A549 treated with CORT108297 at 1 μM for 4 hours (cell line): Measurements from ENCODE around the gene NECAB2. TPM values are rescaled to one million over a fixed set of nuclear protein-coding genes. Genes with fewer than 3 reads are reported as not detected.

Experiments used
- total RNA-seq: library from RNA; stranded (reverse); fragments of 200-300 nt; extraction: Qiagen RNA extraction; gene quantifications from 5 replicates; pipeline ENCODE4 v1.2.3, GENCODE V29; 2022

The NECAB2 gene
- 2.1 to 4.1 TPM (median 2.8 TPM) in 5 replicates for total RNA-seq

DNA sequence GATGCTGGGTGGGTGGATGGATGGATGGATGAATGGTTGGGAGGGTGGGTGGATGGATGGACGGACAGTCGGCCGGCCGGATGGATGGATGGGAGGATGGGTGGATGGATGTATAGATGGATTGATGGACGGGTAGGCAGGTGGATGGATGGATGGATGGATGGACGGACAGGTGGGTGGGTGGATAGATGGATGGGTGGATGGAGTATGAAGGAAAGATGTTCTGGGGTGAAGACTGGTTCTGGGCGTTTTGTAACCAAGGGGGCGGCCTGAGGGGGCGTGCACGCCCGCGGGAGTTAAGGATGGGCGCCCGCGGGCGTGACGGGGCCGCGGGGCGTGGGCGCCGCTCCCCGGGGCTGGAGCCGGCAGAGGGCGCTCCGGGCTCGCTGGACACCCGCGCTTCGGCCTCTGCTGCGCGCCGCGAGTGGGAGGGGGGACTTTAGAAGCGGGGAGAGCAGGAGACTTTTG is at the start of gene NECAB2:
Gene NECAB2 (plus strand): TSS at position 407 of the 468 bp plus-strand sequence. CDS start 405 bp downstream, outside the sequence.

DNA sequence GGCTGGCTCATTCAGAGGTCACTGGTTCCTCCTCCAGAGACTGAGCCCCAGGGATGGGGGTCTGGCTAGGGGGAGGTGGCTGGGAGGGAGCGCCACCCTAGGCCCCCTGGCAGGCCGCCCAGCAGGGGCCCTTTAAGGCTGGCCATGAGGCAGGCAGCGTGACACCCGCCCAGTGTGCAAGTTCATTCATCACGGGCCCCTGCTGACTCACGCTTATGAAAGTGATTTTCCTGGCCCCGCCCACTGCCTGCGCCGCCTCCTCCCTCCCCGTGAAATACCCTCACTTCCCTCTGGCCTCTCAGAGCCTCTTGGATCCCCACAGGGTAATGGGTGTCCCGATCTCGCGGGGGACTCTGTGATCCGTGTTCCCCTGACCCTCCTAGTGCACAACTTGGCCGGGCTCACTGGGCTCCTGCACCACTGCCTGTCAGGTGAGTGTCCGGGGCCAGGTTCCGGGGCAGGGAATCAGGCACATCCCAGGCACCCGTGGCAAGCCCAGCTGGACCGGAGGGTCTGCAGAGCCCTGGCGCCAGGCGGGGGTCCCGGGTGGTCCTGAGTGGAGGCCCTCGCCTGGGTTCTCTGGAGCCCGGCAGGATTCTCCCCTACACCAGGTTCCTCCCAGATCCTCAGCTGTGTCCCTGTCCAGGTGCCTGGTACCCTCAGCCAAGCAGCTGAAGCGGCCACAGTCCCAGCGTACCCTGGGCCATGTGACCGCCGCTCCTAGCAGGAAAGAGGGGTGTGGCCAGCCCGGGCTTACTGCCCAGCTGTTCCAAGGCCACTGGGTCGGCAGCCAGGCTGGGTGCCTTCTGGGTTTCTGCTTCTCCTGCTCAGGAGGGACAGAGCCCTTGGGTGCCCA is 14.9 kb upstream of the NECAB2 start, which contains the start of gene OSGIN1:
Gene OSGIN1 (plus strand): TSS at position 301 of the 856 bp plus-strand sequence. CDS start 4,432 bp downstream, outside the sequence.

GRCh38 chr16:84042308-84042878 is 74.3 kb downstream of the NECAB2 start, which contains the start of gene SLC38A8:
TSS of gene SLC38A8 (minus strand) at chr16:84042795. CDS start at chr16:84042157, 638 bp downstream.

Other genes starting within 250 kb of the NECAB2 start
- gene HSBP1, start 160.3 kb upstream of the NECAB2 start, total RNA-seq = 142 to 204 TPM (median 185 TPM) in 5 replicates
- gene MLYCD, start 69.1 kb upstream of the NECAB2 start, total RNA-seq = 1.3 to 2.6 TPM (median 2.0 TPM) in 5 replicates
- gene OSGIN1, start 15.0 kb upstream of the NECAB2 start, total RNA-seq = 24.7 to 57.0 TPM (median 29.9 TPM) in 5 replicates
- not detected in 5 replicates for gene SLC38A8, start 74.6 kb downstream of the NECAB2 start, total RNA-seq
- gene MBTPS1, start 148.7 kb downstream of the NECAB2 start, total RNA-seq = 41.7 to 49.1 TPM (median 45.3 TPM) in 5 replicates
- gene HSDL1, start 176.9 kb downstream of the NECAB2 start, total RNA-seq = 18.1 to 19.6 TPM (median 19.4 TPM) in 5 replicates
- 0.14 to 0.60 TPM (median 0.20 TPM) in 5 replicates for gene DNAAF1, start 177.1 kb downstream of the NECAB2 start, total RNA-seq
- gene TAF1C, start 218.8 kb downstream of the NECAB2 start, total RNA-seq = 22.8 to 36.8 TPM (median 32.7 TPM) in 5 replicates
- 0.05 to 0.08 TPM (median 0.07 TPM) in 3 of 5 replicates, not detected in the others for gene ADAD2, start 222.9 kb downstream of the NECAB2 start, total RNA-seq